Esophagus squamous epithelium (tissue), 4 donors: ENCODE measurements around the gene FMO1.
A peak's percentile ranks its signal among the peaks of the same experiment; 100 is the strongest.

Source experiments
- POLR2A ChIP-seq, 4 donors: fragments of 450-650 bp; IDR thresholded peaks; one replicate each; pipeline ENCODE4 v1.6.1; 2017; ENCODE audit warnings: antibody characterized with exemption in 4 of 4, mild to moderate bottlenecking in 4 of 4, moderate library complexity in 3 of 4
- TF ChIP-seq, protein P1 (sequence below), 6 experiments: fragments of 450-650 bp in 4 of 6; fragments of 200-600 bp in 2 of 6; sonication (generic) in 2 of 6; IDR thresholded peaks; one replicate each; pipeline ENCODE4 v1.5.1; 2016 to 2019; ENCODE audit warnings: antibody characterized with exemption in 6 of 6, mild to moderate bottlenecking in 4 of 6, moderate library complexity in 4 of 6

DNA sequence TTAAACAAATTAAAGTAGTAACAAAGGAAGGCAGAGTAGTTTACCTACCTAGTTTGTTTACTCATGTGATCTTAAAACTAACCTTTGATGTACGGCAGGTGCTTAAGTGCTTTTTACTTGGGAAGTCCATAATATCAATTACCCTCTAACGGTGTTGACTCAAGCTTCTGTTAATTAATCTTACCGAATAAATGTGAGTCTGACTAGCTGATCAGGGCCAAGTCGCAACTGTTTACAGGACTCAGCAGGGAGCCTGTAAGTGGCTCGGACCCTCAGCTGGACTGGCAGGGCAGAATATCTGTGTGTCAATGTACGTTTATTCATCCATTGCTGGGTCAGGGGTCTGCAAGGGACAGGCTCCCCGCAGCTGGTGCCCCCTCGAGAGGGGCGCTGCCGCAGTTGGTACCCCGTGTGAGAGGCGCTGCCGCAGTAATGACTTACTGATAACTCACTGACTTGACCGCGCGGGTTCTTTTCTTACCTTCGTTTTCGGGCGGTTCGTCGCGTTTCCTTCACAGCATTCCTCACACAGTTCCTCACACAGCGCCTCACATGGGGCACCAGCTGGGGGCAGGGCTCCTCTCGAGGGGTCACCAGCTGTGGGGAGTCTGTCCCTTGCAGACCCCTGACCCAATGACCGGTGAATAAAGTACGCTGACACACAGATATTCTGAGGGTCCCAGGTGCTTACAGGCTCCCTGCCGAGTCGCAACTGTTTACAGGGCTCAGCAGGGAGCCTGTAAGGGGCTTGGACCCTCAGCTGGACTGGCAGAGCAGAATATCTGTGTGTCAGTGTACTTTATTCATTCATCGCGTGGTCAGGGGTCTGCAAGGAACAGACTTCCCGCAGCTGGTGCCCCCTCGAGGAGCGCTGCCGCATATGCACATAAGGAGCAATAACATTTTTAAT, 3.0 kb downstream of the FMO1 start:
- TF ChIP-seq, protein P1, sequence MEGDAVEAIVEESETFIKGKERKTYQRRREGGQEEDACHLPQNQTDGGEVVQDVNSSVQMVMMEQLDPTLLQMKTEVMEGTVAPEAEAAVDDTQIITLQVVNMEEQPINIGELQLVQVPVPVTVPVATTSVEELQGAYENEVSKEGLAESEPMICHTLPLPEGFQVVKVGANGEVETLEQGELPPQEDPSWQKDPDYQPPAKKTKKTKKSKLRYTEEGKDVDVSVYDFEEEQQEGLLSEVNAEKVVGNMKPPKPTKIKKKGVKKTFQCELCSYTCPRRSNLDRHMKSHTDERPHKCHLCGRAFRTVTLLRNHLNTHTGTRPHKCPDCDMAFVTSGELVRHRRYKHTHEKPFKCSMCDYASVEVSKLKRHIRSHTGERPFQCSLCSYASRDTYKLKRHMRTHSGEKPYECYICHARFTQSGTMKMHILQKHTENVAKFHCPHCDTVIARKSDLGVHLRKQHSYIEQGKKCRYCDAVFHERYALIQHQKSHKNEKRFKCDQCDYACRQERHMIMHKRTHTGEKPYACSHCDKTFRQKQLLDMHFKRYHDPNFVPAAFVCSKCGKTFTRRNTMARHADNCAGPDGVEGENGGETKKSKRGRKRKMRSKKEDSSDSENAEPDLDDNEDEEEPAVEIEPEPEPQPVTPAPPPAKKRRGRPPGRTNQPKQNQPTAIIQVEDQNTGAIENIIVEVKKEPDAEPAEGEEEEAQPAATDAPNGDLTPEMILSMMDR (IDR thresholded peaks at IDR 0.05), result peak in 4 of 6 experiments; percentile 34 to 66 (median 47)
- no peak for TF ChIP-seq POLR2A (IDR thresholded peaks at IDR 0.05)
